Measurements from ENCODE around the gene CNPY4. TPM values are rescaled to one million over a fixed set of nuclear protein-coding genes. Genes with fewer than 3 reads are reported as not detected.

Gene CNPY4
- total RNA-seq, 4 donors from 2014 or later, result 7.5 to 15.9 (median 11.5) TPM

DNA sequence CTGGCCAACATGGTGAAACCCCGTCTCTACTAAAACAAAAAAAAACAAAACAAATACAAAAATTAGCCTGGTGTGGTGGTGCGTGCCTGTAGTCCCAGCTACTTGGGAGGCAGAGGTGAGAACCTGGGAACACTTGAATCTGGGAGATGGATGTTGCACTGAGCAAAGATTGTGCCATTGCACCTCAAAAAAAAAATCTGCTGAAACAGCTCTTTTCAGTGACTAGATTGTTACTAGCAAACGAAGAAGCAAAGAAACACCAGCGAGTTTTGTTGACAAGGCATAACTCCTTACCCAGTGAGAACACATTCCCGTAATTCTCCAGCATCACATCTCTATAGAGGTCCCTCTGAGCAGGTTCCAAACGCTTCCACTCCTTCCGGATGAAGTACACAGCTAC lies 44.6 kb upstream of the CNPY4 start:
- WGBS, 2 donors, result 83 to 99% methylated on average over 7 of the region's 7 CpGs
- Histone ChIP-seq H3K4me1 (peaks cover 0 to 29% (median 10%) of the 10 kb centered on the region in 4 donors), H3K4me3 (no peak overlapping the region), H3K36me3 (peaks cover 23 to 97% (median 60%) of the 10 kb centered on the region in 3 donors), H3K27me3 (no peaks in the 10 kb centered on the region), H3K27ac (no peak overlapping the region), H3K9me3 (peaks cover 0 to 30% (median 8%) of the 10 kb centered on the region in 4 donors)
- TF ChIP-seq EP300 (IDR thresholded peaks at IDR 0.05) (no peak), POLR2A (IDR thresholded peaks at IDR 0.05) (no peak)
- TF ChIP-seq, protein P1, sequence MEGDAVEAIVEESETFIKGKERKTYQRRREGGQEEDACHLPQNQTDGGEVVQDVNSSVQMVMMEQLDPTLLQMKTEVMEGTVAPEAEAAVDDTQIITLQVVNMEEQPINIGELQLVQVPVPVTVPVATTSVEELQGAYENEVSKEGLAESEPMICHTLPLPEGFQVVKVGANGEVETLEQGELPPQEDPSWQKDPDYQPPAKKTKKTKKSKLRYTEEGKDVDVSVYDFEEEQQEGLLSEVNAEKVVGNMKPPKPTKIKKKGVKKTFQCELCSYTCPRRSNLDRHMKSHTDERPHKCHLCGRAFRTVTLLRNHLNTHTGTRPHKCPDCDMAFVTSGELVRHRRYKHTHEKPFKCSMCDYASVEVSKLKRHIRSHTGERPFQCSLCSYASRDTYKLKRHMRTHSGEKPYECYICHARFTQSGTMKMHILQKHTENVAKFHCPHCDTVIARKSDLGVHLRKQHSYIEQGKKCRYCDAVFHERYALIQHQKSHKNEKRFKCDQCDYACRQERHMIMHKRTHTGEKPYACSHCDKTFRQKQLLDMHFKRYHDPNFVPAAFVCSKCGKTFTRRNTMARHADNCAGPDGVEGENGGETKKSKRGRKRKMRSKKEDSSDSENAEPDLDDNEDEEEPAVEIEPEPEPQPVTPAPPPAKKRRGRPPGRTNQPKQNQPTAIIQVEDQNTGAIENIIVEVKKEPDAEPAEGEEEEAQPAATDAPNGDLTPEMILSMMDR (IDR thresholded peaks at IDR 0.05), result no peak
- no peak for DNase-seq (ENCODE audit: low spot score in 2 of 2)

DNA sequence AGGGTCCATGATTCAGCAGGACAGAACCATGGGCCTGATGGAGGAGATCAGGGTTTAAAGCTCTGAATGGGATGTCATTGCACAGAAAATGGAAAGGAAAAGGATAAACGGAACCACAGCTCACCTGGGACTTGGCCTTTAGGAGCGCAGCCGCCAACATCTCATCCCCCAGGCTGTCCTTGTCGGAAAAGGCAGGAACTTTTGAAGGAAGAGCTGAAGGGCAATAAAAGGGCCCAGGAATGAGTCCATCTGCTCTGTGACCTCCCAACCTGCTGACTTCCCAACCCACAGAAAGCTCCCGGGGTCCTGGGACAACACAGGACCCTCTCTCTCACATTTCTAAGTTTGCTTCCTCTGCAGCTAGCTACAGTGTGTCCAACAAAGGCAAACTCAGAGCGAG lies 44.0 kb upstream of the CNPY4 start:
- H3K4me3 ChIP-seq, result no peak overlapping the region
- H3K9me3 ChIP-seq, result peaks cover 0 to 25% (median 8%) of the 10 kb centered on the region in 4 donors
- no peak for DNase-seq (ENCODE audit: low spot score in 2 of 2)
- WGBS, 2 donors, result 93 to 95% methylated on average over 6 of the region's 6 CpGs
- no peak for TF ChIP-seq EP300 (IDR thresholded peaks at IDR 0.05)
- no peak overlapping the region for H3K27ac ChIP-seq
- no peaks in the 10 kb centered on the region for H3K27me3 ChIP-seq
- H3K4me1 ChIP-seq, result peaks cover 0 to 35% (median 16%) of the 10 kb centered on the region in 4 donors
- peaks cover 23 to 91% (median 54%) of the 10 kb centered on the region in 3 donors for H3K36me3 ChIP-seq

DNA sequence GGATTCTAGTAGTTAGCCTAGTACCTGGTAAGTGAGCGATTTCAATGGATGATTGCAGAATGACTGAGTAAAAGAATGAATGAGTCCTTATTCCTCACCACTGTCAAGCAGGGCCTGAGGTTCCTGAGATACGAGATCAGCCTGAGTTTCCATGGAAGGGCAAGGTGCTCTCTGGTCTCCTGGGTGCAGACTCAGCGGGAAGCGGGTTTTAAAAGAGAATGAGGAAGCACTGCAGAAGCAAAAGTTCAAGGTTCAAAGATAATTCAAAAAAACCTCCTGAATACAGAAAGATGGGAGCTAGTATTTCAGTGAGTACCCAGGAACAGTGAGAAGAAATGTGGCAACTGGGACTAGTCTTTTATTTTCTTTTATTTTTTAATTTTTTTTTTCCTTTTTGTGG lies 42.2 kb upstream of the CNPY4 start:
- Histone ChIP-seq H3K9me3 (peaks cover 0 to 8% (median 2%) of the 10 kb centered on the region in 4 donors), H3K4me1 (peaks cover 0 to 45% (median 24%) of the 10 kb centered on the region in 4 donors), H3K27ac (peak overlapping the region in 1 of 4 donors; percentile 2), H3K4me3 (no peak overlapping the region), H3K36me3 (peaks cover 11 to 73% (median 39%) of the 10 kb centered on the region in 3 donors), H3K27me3 (no peaks in the 10 kb centered on the region)
- 90 to 93% methylated on average over 4 of the region's 4 CpGs for WGBS, 2 donors
- TF ChIP-seq POLR2A (IDR thresholded peaks at IDR 0.05), result no peak
- TF ChIP-seq EP300 (IDR thresholded peaks at IDR 0.05), result no peak
- TF ChIP-seq, protein P1 (IDR thresholded peaks at IDR 0.05), result no peak
- no peak for DNase-seq (ENCODE audit: low spot score in 2 of 2)

DNA sequence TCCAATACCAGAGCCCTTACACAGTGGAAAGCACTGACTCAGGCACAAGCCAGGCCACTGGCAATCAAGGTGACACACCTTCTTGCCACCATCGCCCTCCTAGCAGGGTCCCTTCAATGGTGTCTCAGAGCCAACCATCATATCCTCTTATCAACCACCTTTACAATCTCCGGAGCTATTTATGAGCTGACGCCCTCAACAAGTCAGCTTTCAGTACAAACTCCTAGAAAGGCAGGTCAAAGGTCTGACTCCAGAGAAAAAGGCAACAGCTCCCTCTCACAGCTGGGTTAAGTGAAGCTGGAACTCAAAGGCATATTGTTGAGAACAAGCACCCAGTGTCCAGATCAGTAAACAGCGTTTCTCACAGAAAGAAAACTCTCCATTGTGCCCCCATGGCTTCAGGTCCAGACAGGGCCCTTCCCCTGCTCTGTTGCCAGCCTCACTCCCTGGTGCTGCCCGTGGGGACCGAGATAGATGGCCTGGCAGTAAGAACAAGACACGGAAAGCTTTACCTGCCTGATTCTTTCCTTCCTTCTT lies 40.3 kb upstream of the CNPY4 start:
- no peak for DNase-seq (ENCODE audit: low spot score in 2 of 2)
- Histone ChIP-seq H3K27ac (peak overlapping the region in 2 of 4 donors; percentile 52 to 94), H3K4me1 (peaks cover 0 to 52% (median 31%) of the 10 kb centered on the region in 4 donors), H3K4me3 (no peak overlapping the region), H3K27me3 (no peaks in the 10 kb centered on the region), H3K36me3 (peaks cover 5 to 54% (median 20%) of the 10 kb centered on the region in 3 donors), H3K9me3 (no peaks in the 10 kb centered on the region)
- TF ChIP-seq POLR2A (IDR thresholded peaks at IDR 0.05) (no peak), EP300 (IDR thresholded peaks at IDR 0.05) (peak in 1 of 2 donors; percentile 15)
- WGBS, 2 donors, result 34 to 49% methylated on average over 7 of the region's 7 CpGs

DNA sequence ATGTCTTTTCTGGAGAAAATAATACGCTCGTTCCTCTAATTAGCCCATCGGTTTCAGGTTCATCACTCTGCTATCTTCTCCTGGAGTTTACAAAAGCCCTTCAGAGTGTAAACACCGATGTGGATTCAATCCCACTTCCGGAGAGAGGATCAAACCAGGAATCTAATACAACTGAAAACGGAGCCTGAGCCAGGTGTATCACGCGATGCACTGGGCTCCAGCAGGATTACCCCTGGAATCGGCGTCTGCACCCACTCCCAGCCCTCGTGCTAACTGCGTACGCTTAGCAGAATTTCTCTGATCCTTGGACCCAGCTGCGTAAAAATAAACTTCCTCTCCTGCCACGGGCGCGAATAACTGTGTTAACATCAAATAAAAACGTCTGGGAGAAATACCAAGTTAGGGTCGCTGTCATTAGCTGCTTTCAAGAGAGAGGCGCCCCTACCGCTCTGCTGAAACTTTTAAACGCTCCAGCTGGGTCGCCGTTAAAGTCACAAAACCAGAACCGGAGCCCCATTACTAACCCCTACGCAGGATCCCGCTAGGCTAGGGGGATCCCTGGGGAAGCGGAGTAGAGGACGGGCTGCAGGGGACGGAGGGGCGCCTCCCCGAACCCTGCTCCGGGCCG lies 38.4 kb upstream of the CNPY4 start:
- Histone ChIP-seq H3K4me3 (peak overlapping the region; percentile 71 to 96 (median 74)), H3K27me3 (no peaks in the 10 kb centered on the region), H3K9me3 (no peaks in the 10 kb centered on the region), H3K27ac (peak overlapping the region; percentile 44 to 94 (median 84)), H3K36me3 (peaks cover 5 to 35% (median 11%) of the 10 kb centered on the region in 3 donors), H3K4me1 (peaks cover 0 to 52% (median 31%) of the 10 kb centered on the region in 4 donors)
- no peak for DNase-seq (ENCODE audit: low spot score in 2 of 2)
- 1 to 2% methylated on average over 24 to 28 of the region's 34 CpGs for WGBS, 2 donors
- TF ChIP-seq, protein P1 (IDR thresholded peaks at IDR 0.05), result no peak
- no peak for TF ChIP-seq EP300 (IDR thresholded peaks at IDR 0.05)
- no peak for TF ChIP-seq POLR2A (IDR thresholded peaks at IDR 0.05)

DNA sequence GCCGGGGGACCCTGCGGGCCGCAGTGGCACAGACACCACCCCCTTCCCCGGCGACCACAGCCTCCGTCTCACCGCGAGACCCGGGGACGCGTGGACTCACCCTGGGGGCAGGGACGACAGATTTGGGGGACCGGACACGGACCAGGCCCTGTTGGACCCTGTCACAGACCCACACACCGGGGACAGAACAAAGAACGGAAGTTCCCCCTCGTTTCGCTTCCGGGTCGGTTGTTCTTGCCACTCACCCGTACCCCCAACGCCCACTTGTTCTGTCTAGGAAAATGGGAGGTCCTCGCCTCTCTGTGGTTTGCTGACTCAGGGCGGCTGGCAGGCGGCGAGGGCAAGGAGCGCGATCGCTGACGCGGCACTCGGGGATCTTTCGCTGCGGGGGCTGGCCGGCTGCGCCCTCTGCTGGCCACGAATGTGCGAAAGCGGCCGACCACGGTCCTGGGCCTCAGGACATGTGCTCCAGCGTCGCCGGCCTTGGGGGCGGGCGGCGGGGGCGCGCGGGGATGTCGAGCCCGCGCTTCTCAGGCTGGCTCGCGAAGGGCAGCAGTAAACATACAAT lies 37.8 kb upstream of the CNPY4 start, which contains the start of gene ZNF3:
ZNF3 (minus strand) TSS at position 189 of the 568 bp plus-strand sequence. CDS start 4,366 bp downstream, outside the sequence.
- peaks cover 0 to 52% (median 31%) of the 10 kb centered on the region in 4 donors for H3K4me1 ChIP-seq
- H3K9me3 ChIP-seq, result no peaks in the 10 kb centered on the region
- peak; percentile 96 to 97 for DNase-seq (ENCODE audit: low spot score in 2 of 2)
- peaks cover 5 to 29% (median 6%) of the 10 kb centered on the region in 3 donors for H3K36me3 ChIP-seq
- WGBS, 2 donors, result 1% methylated on average over 39 to 54 of the region's 55 CpGs
- TF ChIP-seq, protein P1 (IDR thresholded peaks at IDR 0.05), result peak; percentile 92 to 98 (median 96)
- peak in 1 of 2 donors; percentile 95 for TF ChIP-seq EP300 (IDR thresholded peaks at IDR 0.05)
- peak; percentile 14 to 52 for TF ChIP-seq POLR2A (IDR thresholded peaks at IDR 0.05)
- peak within 1 kb of the TSS; percentile 71 to 96 (median 74) for H3K4me3 ChIP-seq
- H3K27ac ChIP-seq, result peak within 1 kb of the TSS; percentile 44 to 94 (median 84)
- no peaks in the 10 kb centered on the region for H3K27me3 ChIP-seq
